Right atrium auricular region (tissue), 2 donors: ENCODE results near the gene CITED4. TPM values are rescaled to one million over a fixed set of nuclear protein-coding genes. Genes with fewer than 3 reads are reported as not detected.

ENCODE experiments used
- DNase-seq: peaks from one replicate; pipeline ENCODE4 v3.0.0-alpha.2; 2019; ENCODE audit warnings: low spot score
- H3K27ac ChIP-seq, 2 donors: fragments of 200-600 bp; sonication (generic); 1 replicate in 1 of 2; 2 replicates in 1 of 2; pipeline ENCODE4 v1.5.1; 2016 to 2019
- H3K27me3 ChIP-seq, 2 donors: fragments of 200-600 bp; sonication (generic); one replicate each; pipeline versions ENCODE4 v1.5.1 to v1.6.0; 2017 to 2019
- H3K36me3 ChIP-seq: fragments of 200-600 bp; sonication (generic); one replicate; pipeline ENCODE4 v1.5.1; 2016
- H3K4me1 ChIP-seq, 2 donors: fragments of 200-600 bp; sonication (generic); one replicate each; pipeline versions ENCODE4 v1.5.1 to v1.6.0; 2017 to 2019
- H3K4me3 ChIP-seq, 2 donors: fragments of 200-600 bp; sonication (generic); 1 replicate in 1 of 2; 2 replicates in 1 of 2; pipeline ENCODE4 v1.5.1; 2017 to 2019; ENCODE audit warnings: mild to moderate bottlenecking in 1 of 2, moderate library complexity in 1 of 2
- H3K9me3 ChIP-seq, 2 donors: fragments of 200-600 bp; sonication (generic); one replicate each; pipeline ENCODE4 v1.5.1; 2019
- total RNA-seq, 2 donors: library from RNA; depleted of rRNA; stranded (reverse); fragments of >200 nt; gene quantifications; one replicate each; pipeline ENCODE4 v1.1.0, GENCODE V29; 2016
- TF ChIP-seq, protein P1 (sequence below), 2 donors: fragments of 200-600 bp; sonication (generic); IDR thresholded peaks; one replicate each; pipeline ENCODE4 v1.5.1; 2019; ENCODE audit warnings: antibody characterized with exemption in 2 of 2

CITED4 gene
- total RNA-seq, 2 donors from 2014 or later: 18.8 to 32.7 TPM

DNA sequence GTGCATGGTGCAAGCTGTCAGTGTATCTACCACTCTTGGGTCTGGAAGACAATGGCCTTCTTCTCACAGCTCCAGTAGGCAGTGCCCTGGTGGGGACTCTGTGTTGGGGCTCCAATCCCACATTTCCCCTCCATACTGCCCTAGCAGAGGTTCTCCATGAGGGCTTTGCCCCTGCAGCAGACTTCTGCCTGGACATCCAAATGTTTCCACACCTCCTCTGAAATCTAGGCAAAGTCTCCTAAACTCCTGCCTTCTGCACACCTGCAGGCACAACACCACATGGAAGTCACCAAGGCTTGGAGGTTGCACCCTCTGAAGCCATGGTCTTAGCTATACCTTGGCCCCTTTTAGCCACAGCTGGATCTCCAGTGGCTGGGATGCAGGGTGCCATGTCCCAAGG is 31.8 kb upstream of the CITED4 start:
- no peak overlapping the region for H3K27ac ChIP-seq
- no peak for DNase-seq
- TF ChIP-seq, protein P1, sequence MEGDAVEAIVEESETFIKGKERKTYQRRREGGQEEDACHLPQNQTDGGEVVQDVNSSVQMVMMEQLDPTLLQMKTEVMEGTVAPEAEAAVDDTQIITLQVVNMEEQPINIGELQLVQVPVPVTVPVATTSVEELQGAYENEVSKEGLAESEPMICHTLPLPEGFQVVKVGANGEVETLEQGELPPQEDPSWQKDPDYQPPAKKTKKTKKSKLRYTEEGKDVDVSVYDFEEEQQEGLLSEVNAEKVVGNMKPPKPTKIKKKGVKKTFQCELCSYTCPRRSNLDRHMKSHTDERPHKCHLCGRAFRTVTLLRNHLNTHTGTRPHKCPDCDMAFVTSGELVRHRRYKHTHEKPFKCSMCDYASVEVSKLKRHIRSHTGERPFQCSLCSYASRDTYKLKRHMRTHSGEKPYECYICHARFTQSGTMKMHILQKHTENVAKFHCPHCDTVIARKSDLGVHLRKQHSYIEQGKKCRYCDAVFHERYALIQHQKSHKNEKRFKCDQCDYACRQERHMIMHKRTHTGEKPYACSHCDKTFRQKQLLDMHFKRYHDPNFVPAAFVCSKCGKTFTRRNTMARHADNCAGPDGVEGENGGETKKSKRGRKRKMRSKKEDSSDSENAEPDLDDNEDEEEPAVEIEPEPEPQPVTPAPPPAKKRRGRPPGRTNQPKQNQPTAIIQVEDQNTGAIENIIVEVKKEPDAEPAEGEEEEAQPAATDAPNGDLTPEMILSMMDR (IDR thresholded peaks at IDR 0.05): no peak
- peaks cover 0 to 4% of the 10 kb centered on the region in 2 donors for H3K4me1 ChIP-seq
- H3K27me3 ChIP-seq: no peaks in the 10 kb centered on the region
- H3K9me3 ChIP-seq: peaks cover 0 to 10% of the 10 kb centered on the region in 2 donors
- no peak overlapping the region for H3K4me3 ChIP-seq
- H3K36me3 ChIP-seq: no peaks in the 10 kb centered on the region

DNA sequence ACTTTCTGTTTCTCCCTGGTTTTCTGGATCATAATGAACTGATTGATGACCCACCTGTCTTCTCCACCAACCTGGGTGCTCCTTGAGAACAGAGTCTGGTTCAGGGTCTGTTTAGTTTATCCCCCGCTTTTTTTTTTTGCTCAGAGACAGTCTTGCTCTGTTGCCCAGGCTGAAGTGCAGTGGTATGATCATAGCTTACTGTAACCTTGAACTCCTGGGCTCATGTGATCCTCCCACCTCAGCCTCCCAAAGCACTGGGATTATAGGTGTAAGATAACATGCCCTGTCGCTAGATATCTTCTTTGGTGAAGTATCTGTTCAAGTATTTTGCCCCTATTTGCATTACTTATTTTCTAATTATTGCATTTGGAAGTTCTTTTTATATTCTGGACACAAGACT is 30.2 kb upstream of the CITED4 start:
- Histone ChIP-seq H3K4me3 (no peak overlapping the region), H3K27ac (no peak overlapping the region), H3K36me3 (no peaks in the 10 kb centered on the region), H3K4me1 (no peaks in the 10 kb centered on the region), H3K9me3 (peaks cover 0 to 10% of the 10 kb centered on the region in 2 donors), H3K27me3 (no peaks in the 10 kb centered on the region)
- no peak for DNase-seq
- TF ChIP-seq, protein P1 (IDR thresholded peaks at IDR 0.05): no peak

DNA sequence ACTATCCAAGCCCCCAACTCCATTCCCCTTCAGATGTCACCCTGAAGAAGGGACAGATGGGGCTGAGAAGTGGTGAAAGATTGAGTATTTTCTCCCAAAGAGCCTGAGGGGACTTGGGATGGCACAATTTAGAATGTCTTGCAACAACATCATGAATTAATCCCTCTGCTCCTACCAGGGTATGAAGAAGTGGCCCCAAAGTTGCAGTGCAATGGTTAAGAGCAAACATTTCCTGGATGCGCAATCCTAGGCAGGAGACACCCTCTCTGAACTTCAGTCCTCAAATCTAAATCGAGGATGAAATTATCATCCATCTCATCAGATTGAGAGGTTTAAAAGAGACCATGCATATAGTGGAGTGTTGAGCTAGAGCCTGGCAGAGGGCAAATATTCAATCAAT is 28.6 kb upstream of the CITED4 start:
- Histone ChIP-seq H3K4me1 (no peaks in the 10 kb centered on the region), H3K4me3 (no peak overlapping the region), H3K9me3 (peaks cover 0 to 10% of the 10 kb centered on the region in 2 donors), H3K27me3 (no peaks in the 10 kb centered on the region), H3K27ac (no peak overlapping the region), H3K36me3 (no peaks in the 10 kb centered on the region)
- TF ChIP-seq, protein P1 (IDR thresholded peaks at IDR 0.05): no peak
- no peak for DNase-seq

DNA sequence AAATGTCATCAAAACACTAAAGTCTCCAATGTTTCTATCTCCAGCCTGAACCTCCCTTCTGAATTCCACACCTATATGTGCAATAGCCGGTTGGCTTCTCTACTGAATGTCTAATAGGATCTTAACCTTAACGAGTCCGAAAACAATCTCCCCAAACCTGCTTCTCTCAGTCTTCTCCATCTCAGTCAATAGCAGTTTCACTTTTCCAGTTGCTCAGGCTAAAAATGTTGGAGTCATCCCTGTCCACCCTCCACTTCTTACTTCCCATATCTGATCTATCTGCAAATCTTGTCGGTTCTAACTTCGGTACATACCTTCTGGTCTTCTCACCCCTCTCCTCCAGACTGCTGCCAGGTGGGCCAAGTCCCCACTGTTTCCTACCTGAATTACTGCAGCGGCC is 25.5 kb upstream of the CITED4 start:
- Histone ChIP-seq H3K27ac (no peak overlapping the region), H3K36me3 (no peaks in the 10 kb centered on the region), H3K4me3 (no peak overlapping the region), H3K9me3 (no peaks in the 10 kb centered on the region), H3K27me3 (peaks cover 0 to 7% of the 10 kb centered on the region in 2 donors), H3K4me1 (no peaks in the 10 kb centered on the region)
- TF ChIP-seq, protein P1 (IDR thresholded peaks at IDR 0.05): no peak
- no peak for DNase-seq

DNA sequence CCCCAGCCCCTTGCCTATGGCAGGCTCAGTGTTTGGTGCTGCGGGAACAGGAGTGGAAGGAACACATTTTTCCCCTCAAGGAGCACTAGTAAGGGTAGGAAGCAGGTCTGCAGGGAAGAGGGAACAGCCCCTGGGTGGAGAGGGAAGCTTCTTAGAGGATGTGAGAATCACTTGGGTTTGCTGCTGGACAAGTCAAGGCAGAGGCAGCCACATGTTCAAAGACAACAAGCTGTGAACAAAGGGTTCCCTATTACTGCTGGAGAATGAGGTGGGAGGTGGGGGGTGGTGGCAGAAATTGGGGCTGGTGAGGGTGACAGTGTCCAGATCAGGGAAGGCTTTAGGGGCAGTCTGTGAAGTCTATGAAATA is 24.8 kb upstream of the CITED4 start:
- no peaks in the 10 kb centered on the region for H3K36me3 ChIP-seq
- no peak overlapping the region for H3K4me3 ChIP-seq
- H3K9me3 ChIP-seq: no peaks in the 10 kb centered on the region
- peaks cover 0 to 7% of the 10 kb centered on the region in 2 donors for H3K27me3 ChIP-seq
- TF ChIP-seq, protein P1 (IDR thresholded peaks at IDR 0.05): no peak
- no peaks in the 10 kb centered on the region for H3K4me1 ChIP-seq
- H3K27ac ChIP-seq: no peak overlapping the region
- no peak for DNase-seq

DNA sequence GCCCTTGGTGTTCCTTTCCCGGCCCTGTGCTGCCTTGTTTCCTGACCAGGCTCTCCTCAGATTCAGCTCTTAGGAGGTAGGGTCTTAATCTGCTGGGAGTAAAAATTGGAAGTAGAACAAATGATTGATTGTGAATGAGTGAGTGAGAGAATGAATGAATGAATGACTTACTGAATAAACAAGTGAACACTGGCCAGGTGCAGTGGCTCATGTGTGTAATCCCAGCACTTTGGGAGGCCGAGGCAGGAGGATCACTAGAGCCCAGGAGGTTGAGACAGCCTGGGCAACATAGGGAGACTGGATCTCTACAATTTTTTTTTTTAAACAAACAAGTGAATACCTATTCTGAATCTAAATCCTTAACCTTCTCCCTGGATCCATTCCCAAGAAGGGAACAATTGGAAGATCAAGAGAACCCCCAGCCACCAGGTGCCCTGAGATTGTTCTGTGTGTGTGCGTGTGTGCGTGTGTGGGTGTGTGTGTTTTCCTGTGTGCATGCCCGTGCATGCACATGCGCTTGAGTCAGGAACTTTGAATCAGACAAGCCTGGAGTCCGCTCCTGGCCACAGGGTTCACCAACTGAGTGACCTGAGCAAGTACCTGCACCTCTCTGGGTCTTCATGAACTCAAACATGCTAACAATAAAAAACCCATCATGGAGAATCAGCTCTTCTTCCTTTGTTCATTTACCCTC is 24.3 kb upstream of the CITED4 start:
- Histone ChIP-seq H3K4me1 (no peaks in the 10 kb centered on the region), H3K27me3 (peaks cover 0 to 7% of the 10 kb centered on the region in 2 donors)

More for the DNA sequence above, 24.3 kb upstream of the CITED4 start:
- no peak for DNase-seq
- Histone ChIP-seq H3K36me3 (no peaks in the 10 kb centered on the region), H3K9me3 (no peaks in the 10 kb centered on the region), H3K27ac (no peak overlapping the region), H3K4me3 (no peak overlapping the region)
- TF ChIP-seq, protein P1 (IDR thresholded peaks at IDR 0.05): no peak
